ENCODE measurements around the gene CCNK.

Gene CCNK

DNA sequence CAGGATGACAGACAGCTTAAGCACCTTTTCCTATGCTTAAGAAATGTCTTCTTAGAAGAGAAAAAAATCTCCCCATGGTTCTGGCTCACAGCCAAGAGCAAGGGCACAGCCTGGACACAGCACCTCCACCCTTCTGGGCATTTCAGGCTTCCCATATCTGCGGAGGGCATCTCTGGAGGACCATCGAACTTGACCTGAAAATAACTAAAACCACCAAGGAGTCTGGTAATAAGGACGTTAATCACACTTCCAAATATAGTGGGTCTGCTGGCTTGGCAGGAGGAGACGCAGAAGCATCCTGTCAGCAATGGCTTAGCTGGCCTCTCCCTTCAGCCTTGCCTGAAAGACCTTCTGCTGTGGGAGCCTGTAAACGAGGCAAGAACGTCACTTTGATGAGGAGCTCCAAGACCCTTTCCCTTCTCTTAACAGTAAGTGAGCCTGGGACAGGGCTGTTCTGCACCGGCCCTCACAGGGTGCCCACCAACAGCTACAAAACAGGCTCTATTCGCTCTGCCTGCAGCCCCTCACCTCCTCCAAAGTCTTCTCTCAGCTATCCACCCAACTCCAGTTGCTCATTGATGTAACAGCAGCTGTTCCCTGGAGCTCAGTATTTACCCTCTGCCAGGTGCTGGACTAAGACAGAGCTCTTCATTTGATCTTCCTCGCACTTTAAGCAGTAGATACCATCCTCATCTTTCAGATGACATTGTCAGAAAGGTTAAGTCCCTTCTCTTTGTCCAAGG is 13.7 kb upstream of the CCNK start:
- ATAC-seq (ENCODE audit: insufficient read depth, low read depth) = no peak

DNA sequence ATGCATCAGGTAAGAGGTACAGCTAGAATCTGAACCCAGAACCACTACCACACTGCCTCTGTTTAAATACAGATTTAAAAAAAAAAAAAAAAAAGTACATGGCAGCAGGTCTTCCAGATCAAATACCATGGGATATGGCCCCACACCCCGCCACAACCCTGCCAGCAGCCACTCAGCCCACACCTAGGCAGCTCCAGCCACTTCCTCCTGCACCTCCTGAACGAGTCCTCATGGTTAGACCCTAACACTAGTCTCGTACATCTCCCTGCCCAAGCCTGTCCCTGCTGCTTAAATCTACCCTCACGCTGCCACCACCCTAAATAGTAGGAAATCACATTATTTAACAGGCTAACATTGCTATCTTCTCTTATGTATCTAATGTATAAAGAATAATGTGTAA is 13.1 kb upstream of the CCNK start:
- Histone ChIP-seq H4K20me1 (ENCODE audit: insufficient read depth, low read length) (peaks cover 81% of the 10 kb centered on the region), H3K79me2 (ENCODE audit: insufficient read depth, low read length) (peaks cover 90% of the 10 kb centered on the region), H3K27ac (ENCODE audit: low read length) (no peak overlapping the region)

More for the DNA sequence above, 13.7 kb upstream of the CCNK start:
- no peak overlapping the region for H3K4me3 ChIP-seq (ENCODE audit: low read depth in 1 of 2, low read length in 2 of 2)
- DNase-seq = no peak
- H3K4me1 ChIP-seq (ENCODE audit: insufficient read depth, low read length) = no peaks in the 10 kb centered on the region
- TF ChIP-seq, protein P1, sequence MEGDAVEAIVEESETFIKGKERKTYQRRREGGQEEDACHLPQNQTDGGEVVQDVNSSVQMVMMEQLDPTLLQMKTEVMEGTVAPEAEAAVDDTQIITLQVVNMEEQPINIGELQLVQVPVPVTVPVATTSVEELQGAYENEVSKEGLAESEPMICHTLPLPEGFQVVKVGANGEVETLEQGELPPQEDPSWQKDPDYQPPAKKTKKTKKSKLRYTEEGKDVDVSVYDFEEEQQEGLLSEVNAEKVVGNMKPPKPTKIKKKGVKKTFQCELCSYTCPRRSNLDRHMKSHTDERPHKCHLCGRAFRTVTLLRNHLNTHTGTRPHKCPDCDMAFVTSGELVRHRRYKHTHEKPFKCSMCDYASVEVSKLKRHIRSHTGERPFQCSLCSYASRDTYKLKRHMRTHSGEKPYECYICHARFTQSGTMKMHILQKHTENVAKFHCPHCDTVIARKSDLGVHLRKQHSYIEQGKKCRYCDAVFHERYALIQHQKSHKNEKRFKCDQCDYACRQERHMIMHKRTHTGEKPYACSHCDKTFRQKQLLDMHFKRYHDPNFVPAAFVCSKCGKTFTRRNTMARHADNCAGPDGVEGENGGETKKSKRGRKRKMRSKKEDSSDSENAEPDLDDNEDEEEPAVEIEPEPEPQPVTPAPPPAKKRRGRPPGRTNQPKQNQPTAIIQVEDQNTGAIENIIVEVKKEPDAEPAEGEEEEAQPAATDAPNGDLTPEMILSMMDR (IDR thresholded peaks at IDR 0.05; ENCODE audit: borderline replicate concordance, extremely low read depth, low read length, poor library complexity, severe bottlenecking) = no peak
- TF ChIP-seq EZH2 (IDR thresholded peaks at IDR 0.05; ENCODE audit: borderline replicate concordance, low read depth, low read length, severe bottlenecking) = no peak
- H4K20me1 ChIP-seq (ENCODE audit: insufficient read depth, low read length) = peaks cover 75% of the 10 kb centered on the region
- H3K27ac ChIP-seq (ENCODE audit: low read length) = no peak overlapping the region
- H3K9ac ChIP-seq (ENCODE audit: low read depth, low read length) = no peak overlapping the region
- no peak overlapping the region for H3K4me2 ChIP-seq (ENCODE audit: insufficient read depth, low read length)
- H2AFZ ChIP-seq (ENCODE audit: low read depth, low read length) = no peak overlapping the region
- H3K27me3 ChIP-seq (ENCODE audit: insufficient read depth, low read length, poor library complexity) = no peaks in the 10 kb centered on the region
- H3K79me2 ChIP-seq (ENCODE audit: insufficient read depth, low read length) = peaks cover 84% of the 10 kb centered on the region
- peaks cover 35% of the 10 kb centered on the region for H3K36me3 ChIP-seq (ENCODE audit: insufficient read depth, low read length)
- H3K9me3 ChIP-seq (ENCODE audit: insufficient read depth, low read length, severe bottlenecking) = no peaks in the 10 kb centered on the region

DNA sequence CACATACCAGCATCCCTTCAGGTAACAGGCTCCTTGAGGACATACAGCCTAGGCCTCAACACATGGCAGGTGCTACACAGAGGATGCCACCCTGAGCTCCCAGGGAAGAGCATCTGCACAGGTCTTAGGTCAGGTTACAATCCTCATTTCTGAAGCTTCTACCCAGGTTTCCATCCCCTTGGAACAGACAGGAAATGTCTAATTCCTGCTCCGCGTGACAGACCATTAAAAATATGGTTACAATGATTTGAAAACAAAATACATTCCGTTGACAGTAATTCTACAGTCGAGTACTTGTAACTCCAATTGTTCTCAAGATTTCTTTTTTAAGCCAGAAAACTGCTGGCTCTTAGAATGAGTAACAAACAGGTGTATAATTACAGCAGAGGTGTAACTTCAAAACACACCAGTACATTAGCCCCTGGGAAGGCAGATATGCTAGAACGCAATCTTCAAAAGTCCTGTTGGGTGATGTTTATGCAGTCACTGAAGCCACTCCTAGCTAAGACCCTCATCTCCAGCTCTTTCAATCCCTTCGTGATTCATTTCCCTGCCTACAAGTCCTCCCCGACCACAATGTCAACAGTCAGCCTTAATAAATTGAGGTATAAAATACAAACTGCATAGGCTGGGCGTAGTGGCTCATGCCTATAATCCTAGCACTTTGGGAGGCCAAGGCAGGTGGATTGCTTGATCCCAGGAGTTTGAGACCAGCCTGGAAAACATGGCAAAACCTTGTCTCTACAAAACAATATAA is 12.2 kb upstream of the CCNK start:
- Histone ChIP-seq H3K9me3 (ENCODE audit: insufficient read depth, low read length, severe bottlenecking) (no peaks in the 10 kb centered on the region), H3K4me2 (ENCODE audit: insufficient read depth, low read length) (no peak overlapping the region), H4K20me1 (ENCODE audit: insufficient read depth, low read length) (peaks cover 89% of the 10 kb centered on the region), H3K27ac (ENCODE audit: low read length) (no peak overlapping the region), H3K79me2 (ENCODE audit: insufficient read depth, low read length) (peaks cover 94% of the 10 kb centered on the region), H3K4me1 (ENCODE audit: insufficient read depth, low read length) (no peaks in the 10 kb centered on the region), H2AFZ (ENCODE audit: low read depth, low read length) (no peak overlapping the region), H3K9ac (ENCODE audit: low read depth, low read length) (no peak overlapping the region), H3K27me3 (ENCODE audit: insufficient read depth, low read length, poor library complexity) (no peaks in the 10 kb centered on the region), H3K4me3 (ENCODE audit: low read depth in 1 of 2, low read length in 2 of 2) (no peak overlapping the region), H3K36me3 (ENCODE audit: insufficient read depth, low read length) (peaks cover 20% of the 10 kb centered on the region)
- ATAC-seq (ENCODE audit: insufficient read depth, low read depth) = no peak
- no peak for TF ChIP-seq EZH2 (IDR thresholded peaks at IDR 0.05; ENCODE audit: borderline replicate concordance, low read depth, low read length, severe bottlenecking)
- TF ChIP-seq, protein P1 (IDR thresholded peaks at IDR 0.05; ENCODE audit: borderline replicate concordance, extremely low read depth, low read length, poor library complexity, severe bottlenecking) = no peak
- no peak for DNase-seq

More for the DNA sequence above, 13.1 kb upstream of the CCNK start:
- Histone ChIP-seq H3K9ac (ENCODE audit: low read depth, low read length) (no peak overlapping the region), H2AFZ (ENCODE audit: low read depth, low read length) (no peak overlapping the region), H3K4me2 (ENCODE audit: insufficient read depth, low read length) (no peak overlapping the region), H3K27me3 (ENCODE audit: insufficient read depth, low read length, poor library complexity) (no peaks in the 10 kb centered on the region), H3K9me3 (ENCODE audit: insufficient read depth, low read length, severe bottlenecking) (no peaks in the 10 kb centered on the region), H3K36me3 (ENCODE audit: insufficient read depth, low read length) (peaks cover 29% of the 10 kb centered on the region), H3K4me1 (ENCODE audit: insufficient read depth, low read length) (no peaks in the 10 kb centered on the region), H3K4me3 (ENCODE audit: low read depth in 1 of 2, low read length in 2 of 2) (no peak overlapping the region)
- TF ChIP-seq, protein P1 (IDR thresholded peaks at IDR 0.05; ENCODE audit: borderline replicate concordance, extremely low read depth, low read length, poor library complexity, severe bottlenecking) = no peak
- no peak for TF ChIP-seq EZH2 (IDR thresholded peaks at IDR 0.05; ENCODE audit: borderline replicate concordance, low read depth, low read length, severe bottlenecking)
- DNase-seq = no peak
- ATAC-seq (ENCODE audit: insufficient read depth, low read depth) = no peak
